IPS-20b (cell line): Measurements from ENCODE around the gene ABHD5.

Experiments used
- H3K27ac ChIP-seq: one replicate; pipeline ENCODE4 v1.5.1; 2013; ENCODE audit warnings: low read length
- H3K27me3 ChIP-seq: 2 replicates; pipeline ENCODE4 v1.6.1; 2013; ENCODE audit warnings: mild to moderate bottlenecking, low read length, inconsistent platforms; ENCODE audit not compliant: insufficient read depth
- H3K36me3 ChIP-seq: 2 replicates; pipeline ENCODE4 v1.6.1; 2013; ENCODE audit warnings: low read depth, mild to moderate bottlenecking, inconsistent platforms, low read length, moderate library complexity; ENCODE audit not compliant: insufficient read depth
- H3K4me1 ChIP-seq: 2 replicates; pipeline ENCODE4 v1.6.1; 2013; ENCODE audit warnings: mild to moderate bottlenecking, control low read depth, inconsistent platforms, low read length, moderate library complexity; ENCODE audit not compliant: insufficient read depth
- H3K4me3 ChIP-seq: 2 replicates; pipeline ENCODE4 v1.5.1; 2013; ENCODE audit warnings: mild to moderate bottlenecking, low read length, inconsistent platforms
- H3K9ac ChIP-seq: 2 replicates; pipeline ENCODE4 v1.6.1; 2013; ENCODE audit warnings: low read depth, mild to moderate bottlenecking, inconsistent platforms, low read length, moderate library complexity
- H3K9me3 ChIP-seq: 2 replicates; pipeline ENCODE4 v1.6.1; 2013; ENCODE audit warnings: mild to moderate bottlenecking, low read depth, low read length, inconsistent platforms; ENCODE audit not compliant: insufficient read depth

Gene ABHD5

GRCh38 chr3:43762451-43762850 is 71.7 kb downstream of the ABHD5 start:
- no peak overlapping the region for H3K4me3 ChIP-seq
- H3K27me3 ChIP-seq, result no peaks in the 10 kb centered on the region
- no peaks in the 10 kb centered on the region for H3K9me3 ChIP-seq
- H3K36me3 ChIP-seq, result no peaks in the 10 kb centered on the region
- H3K27ac ChIP-seq, result no peak overlapping the region
- H3K9ac ChIP-seq, result no peak overlapping the region
- peaks cover 6% of the 10 kb centered on the region for H3K4me1 ChIP-seq

GRCh38 chr3:43764056-43764455 is 73.3 kb downstream of the ABHD5 start:
- no peaks in the 10 kb centered on the region for H3K36me3 ChIP-seq
- no peak overlapping the region for H3K9ac ChIP-seq
- H3K4me3 ChIP-seq, result no peak overlapping the region
- no peak overlapping the region for H3K27ac ChIP-seq
- peaks cover 5% of the 10 kb centered on the region for H3K4me1 ChIP-seq
- H3K27me3 ChIP-seq, result no peaks in the 10 kb centered on the region
- no peaks in the 10 kb centered on the region for H3K9me3 ChIP-seq

DNA sequence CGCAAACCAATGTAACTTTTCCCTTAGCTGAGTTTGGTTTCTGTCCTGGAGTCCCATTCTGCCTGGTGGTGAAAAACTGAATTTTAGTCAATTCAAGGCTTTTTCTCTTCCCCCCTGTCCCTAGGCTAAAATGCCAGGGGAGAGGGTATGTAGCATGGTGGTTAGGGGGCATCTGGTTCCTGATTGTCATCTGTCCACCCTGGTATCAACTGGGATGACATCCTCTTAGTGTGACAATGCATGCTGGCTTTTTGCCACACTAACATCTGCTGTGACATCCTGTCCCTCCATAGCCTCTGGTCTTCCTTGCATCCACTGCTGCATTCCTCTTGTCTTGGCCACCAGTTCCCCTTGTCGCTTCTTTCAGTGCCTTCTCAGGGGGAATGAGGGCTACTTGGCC is 73.7 kb downstream of the ABHD5 start:
- Histone ChIP-seq H3K4me1 (peaks cover 1% of the 10 kb centered on the region), H3K27ac (no peak overlapping the region), H3K4me3 (no peak overlapping the region), H3K36me3 (no peaks in the 10 kb centered on the region), H3K9ac (no peak overlapping the region), H3K9me3 (no peaks in the 10 kb centered on the region), H3K27me3 (no peaks in the 10 kb centered on the region)

GRCh38 chr3:43765521-43765971 is 74.8 kb downstream of the ABHD5 start:
- H3K4me1 ChIP-seq, result no peaks in the 10 kb centered on the region

GRCh38 chr3:43766672-43767465 is 76.1 kb downstream of the ABHD5 start:
- Histone ChIP-seq H3K9me3 (no peaks in the 10 kb centered on the region), H3K27me3 (no peaks in the 10 kb centered on the region), H3K9ac (no peak overlapping the region), H3K27ac (no peak overlapping the region), H3K36me3 (no peaks in the 10 kb centered on the region), H3K4me3 (no peak overlapping the region), H3K4me1 (no peaks in the 10 kb centered on the region)

More at GRCh38 chr3:43765521-43765971, 74.8 kb downstream of the ABHD5 start:
- no peaks in the 10 kb centered on the region for H3K27me3 ChIP-seq
- H3K27ac ChIP-seq, result no peak overlapping the region
- H3K36me3 ChIP-seq, result no peaks in the 10 kb centered on the region
- no peaks in the 10 kb centered on the region for H3K9me3 ChIP-seq
- no peak overlapping the region for H3K4me3 ChIP-seq
- H3K9ac ChIP-seq, result no peak overlapping the region

GRCh38 chr3:43768381-43768973 is 77.7 kb downstream of the ABHD5 start:
- H3K27me3 ChIP-seq, result no peaks in the 10 kb centered on the region
- no peaks in the 10 kb centered on the region for H3K36me3 ChIP-seq
- H3K9me3 ChIP-seq, result no peaks in the 10 kb centered on the region
- H3K9ac ChIP-seq, result no peak overlapping the region
- H3K4me3 ChIP-seq, result no peak overlapping the region
- no peaks in the 10 kb centered on the region for H3K4me1 ChIP-seq
- H3K27ac ChIP-seq, result no peak overlapping the region

- Histone ChIP-seq H3K27ac (no peak overlapping the region), H3K9me3 (no peaks in the 10 kb centered on the region), H3K9ac (peak overlapping the region; percentile 27; the same call in 1 of the 2 replicates), H3K4me3 (peak overlapping the region; percentile 53; the same call in 1 of the 2 replicates), H3K27me3 (0 out of 2 replicates have a peak, but pooled peaks cover 4% of the 10 kb centered on the region), H3K4me1 (no peaks in the 10 kb centered on the region), H3K36me3 (no peaks in the 10 kb centered on the region)
Observed at GRCh38 chr3:43769097-43769884, 78.6 kb downstream of the ABHD5 start.

GRCh38 chr3:43769885-43770425 is 79.2 kb downstream of the ABHD5 start:
- Histone ChIP-seq H3K9me3 (no peaks in the 10 kb centered on the region), H3K9ac (peak overlapping the region; percentile 27; the same call in 1 of the 2 replicates), H3K36me3 (no peaks in the 10 kb centered on the region), H3K4me3 (peak overlapping the region; percentile 53; the same call in 1 of the 2 replicates), H3K27ac (no peak overlapping the region), H3K27me3 (0 out of 2 replicates have a peak, but pooled peaks cover 4% of the 10 kb centered on the region), H3K4me1 (no peaks in the 10 kb centered on the region)

DNA sequence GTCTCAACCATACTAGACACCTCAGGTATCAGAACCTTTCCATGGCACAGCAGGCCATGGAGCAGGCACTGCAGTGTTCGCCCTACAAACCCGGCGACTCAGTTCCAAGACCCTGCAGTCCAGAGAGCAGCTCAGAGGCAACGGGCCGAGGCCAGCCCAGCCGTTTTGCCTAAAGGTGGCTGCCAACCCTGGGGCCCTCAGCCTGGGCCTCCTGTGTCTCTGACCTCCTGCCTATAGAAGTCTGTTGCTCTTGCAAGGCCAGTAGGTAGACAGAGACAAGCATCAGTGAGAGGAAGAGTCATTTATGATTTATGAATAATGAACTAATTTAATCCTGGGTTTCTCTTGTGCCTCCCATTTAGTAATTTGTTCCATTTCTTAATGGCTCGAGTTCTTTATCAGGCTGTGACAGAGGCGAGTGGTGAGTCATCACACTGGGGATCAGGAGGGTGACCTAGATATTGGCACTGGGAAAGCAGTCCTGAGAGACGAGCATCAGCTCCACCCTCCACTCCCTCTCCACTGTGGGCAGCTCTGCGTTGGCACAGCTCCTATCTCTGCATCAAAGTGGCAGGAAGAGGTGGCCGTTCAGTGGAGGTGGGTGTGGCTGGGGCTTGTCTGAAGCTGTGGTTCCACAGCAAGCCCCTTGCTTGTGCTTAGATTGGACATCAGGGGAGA is 79.8 kb downstream of the ABHD5 start:
- H3K27me3 ChIP-seq, result 0 out of 2 replicates have a peak, but pooled peaks cover 4% of the 10 kb centered on the region
- H3K4me1 ChIP-seq, result no peaks in the 10 kb centered on the region
- H3K9me3 ChIP-seq, result no peaks in the 10 kb centered on the region
- H3K36me3 ChIP-seq, result no peaks in the 10 kb centered on the region
- H3K27ac ChIP-seq, result no peak overlapping the region
- H3K9ac ChIP-seq, result no peak overlapping the region
- H3K4me3 ChIP-seq, result no peak overlapping the region

GRCh38 chr3:43771610-43772009 is 80.9 kb downstream of the ABHD5 start:
- H3K36me3 ChIP-seq, result no peaks in the 10 kb centered on the region
- no peaks in the 10 kb centered on the region for H3K4me1 ChIP-seq
- 0 out of 2 replicates have a peak, but pooled peaks cover 4% of the 10 kb centered on the region for H3K27me3 ChIP-seq
- no peak overlapping the region for H3K9ac ChIP-seq
- H3K9me3 ChIP-seq, result no peaks in the 10 kb centered on the region
- H3K4me3 ChIP-seq, result no peak overlapping the region
- H3K27ac ChIP-seq, result no peak overlapping the region
